ENCODE results near the gene FAM163A.

FAM163A gene

DNA sequence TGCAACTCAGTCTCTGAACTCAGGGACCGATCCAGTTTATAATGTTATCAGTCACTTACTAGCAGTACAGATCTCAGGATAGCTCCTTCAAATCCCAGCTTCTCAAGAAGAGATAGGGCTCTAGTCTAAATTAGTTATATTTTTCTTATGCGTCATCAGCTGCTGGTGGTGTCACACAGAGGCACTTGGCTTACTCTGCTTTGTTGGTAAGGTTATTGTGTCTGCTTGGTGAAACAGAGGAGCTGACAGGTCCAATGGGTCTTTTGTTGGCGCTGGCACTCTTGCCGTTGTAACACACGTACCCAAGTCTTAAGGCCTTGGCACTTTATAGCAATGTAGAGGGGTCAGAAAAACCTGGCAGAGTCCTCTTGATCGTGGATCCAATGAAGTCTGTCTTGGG is 122.3 kb downstream of the FAM163A start:
- no peak for DNase-seq
